Measurements from ENCODE around the gene SLC6A11.

DNA sequence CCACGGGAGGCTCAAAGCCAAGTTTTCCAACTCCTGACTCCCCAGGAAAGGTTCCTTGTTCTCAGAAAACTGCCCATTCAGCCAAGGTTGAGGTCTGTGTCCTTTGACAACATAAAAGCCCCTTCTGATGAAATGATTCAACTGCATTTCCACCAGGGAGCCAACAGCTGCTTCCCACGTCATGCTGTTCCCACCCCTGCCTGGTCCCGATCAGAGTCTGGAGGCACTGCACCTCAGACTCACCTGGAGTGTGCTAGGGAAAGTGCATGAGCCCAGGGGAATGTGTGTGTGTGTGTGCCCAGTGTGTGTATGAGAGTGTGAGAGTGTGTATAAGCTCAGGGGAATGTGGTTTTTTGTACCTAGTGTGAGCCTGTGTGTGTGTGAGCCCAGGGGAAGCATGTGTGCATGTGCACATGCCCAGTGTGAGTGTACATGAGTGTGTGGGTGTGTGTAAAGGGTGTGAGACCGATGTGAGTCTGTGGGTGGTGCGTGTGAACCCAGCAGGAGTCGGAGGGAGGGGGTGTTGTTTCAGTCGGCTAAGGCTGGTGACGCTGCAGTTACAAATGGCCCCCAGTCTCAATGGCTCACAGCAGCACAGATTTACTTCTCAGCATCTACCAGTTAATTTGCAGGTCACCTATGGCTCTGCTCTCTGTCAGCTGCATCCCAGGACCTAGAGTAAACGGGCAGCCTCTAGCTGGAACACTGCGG lies 156.2 kb downstream of the SLC6A11 start:
- TF ChIP-seq, protein P1, sequence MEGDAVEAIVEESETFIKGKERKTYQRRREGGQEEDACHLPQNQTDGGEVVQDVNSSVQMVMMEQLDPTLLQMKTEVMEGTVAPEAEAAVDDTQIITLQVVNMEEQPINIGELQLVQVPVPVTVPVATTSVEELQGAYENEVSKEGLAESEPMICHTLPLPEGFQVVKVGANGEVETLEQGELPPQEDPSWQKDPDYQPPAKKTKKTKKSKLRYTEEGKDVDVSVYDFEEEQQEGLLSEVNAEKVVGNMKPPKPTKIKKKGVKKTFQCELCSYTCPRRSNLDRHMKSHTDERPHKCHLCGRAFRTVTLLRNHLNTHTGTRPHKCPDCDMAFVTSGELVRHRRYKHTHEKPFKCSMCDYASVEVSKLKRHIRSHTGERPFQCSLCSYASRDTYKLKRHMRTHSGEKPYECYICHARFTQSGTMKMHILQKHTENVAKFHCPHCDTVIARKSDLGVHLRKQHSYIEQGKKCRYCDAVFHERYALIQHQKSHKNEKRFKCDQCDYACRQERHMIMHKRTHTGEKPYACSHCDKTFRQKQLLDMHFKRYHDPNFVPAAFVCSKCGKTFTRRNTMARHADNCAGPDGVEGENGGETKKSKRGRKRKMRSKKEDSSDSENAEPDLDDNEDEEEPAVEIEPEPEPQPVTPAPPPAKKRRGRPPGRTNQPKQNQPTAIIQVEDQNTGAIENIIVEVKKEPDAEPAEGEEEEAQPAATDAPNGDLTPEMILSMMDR (IDR thresholded peaks at IDR 0.05; ENCODE audit: control extremely low read depth in 1 of 3, insufficient read depth in 1 of 3, low read depth in 1 of 3, low read length in 3 of 3) = no peak
- TF ChIP-seq POLR2A (IDR thresholded peaks at IDR 0.05; ENCODE audit: control extremely low read depth in 1 of 2, low read depth in 2 of 2, low read length in 2 of 2) (no peak), CBX5 (IDR thresholded peaks at IDR 0.05; ENCODE audit: low read depth, low read length) (no peak), POLR2AphosphoS5 (IDR thresholded peaks at IDR 0.05; ENCODE audit: low read depth, low read length) (no peak), RXRA (IDR thresholded peaks at IDR 0.05; ENCODE audit: insufficient read depth, low read depth, low read length) (no peak), JUND (IDR thresholded peaks at IDR 0.05; ENCODE audit: low read length) (no peak), TEAD4 (IDR thresholded peaks at IDR 0.05; ENCODE audit: low read depth, low read length) (no peak), EZH2 (IDR thresholded peaks at IDR 0.05; ENCODE audit: low read depth, low read length, severe bottlenecking) (no peak)
- TF ChIP-seq, protein P2, sequence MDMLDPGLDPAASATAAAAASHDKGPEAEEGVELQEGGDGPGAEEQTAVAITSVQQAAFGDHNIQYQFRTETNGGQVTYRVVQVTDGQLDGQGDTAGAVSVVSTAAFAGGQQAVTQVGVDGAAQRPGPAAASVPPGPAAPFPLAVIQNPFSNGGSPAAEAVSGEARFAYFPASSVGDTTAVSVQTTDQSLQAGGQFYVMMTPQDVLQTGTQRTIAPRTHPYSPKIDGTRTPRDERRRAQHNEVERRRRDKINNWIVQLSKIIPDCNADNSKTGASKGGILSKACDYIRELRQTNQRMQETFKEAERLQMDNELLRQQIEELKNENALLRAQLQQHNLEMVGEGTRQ (IDR thresholded peaks at IDR 0.05; ENCODE audit: low read length) = no peak

All from H1 (cell line).